ENCODE results near the gene NEMP2. TPM values are rescaled to one million over a fixed set of nuclear protein-coding genes. Genes with fewer than 3 reads are reported as not detected.

Gene NEMP2
- total RNA-seq, 6 donors from 2014 or later = 2.6 to 7.4 (median 4.3) TPM

DNA sequence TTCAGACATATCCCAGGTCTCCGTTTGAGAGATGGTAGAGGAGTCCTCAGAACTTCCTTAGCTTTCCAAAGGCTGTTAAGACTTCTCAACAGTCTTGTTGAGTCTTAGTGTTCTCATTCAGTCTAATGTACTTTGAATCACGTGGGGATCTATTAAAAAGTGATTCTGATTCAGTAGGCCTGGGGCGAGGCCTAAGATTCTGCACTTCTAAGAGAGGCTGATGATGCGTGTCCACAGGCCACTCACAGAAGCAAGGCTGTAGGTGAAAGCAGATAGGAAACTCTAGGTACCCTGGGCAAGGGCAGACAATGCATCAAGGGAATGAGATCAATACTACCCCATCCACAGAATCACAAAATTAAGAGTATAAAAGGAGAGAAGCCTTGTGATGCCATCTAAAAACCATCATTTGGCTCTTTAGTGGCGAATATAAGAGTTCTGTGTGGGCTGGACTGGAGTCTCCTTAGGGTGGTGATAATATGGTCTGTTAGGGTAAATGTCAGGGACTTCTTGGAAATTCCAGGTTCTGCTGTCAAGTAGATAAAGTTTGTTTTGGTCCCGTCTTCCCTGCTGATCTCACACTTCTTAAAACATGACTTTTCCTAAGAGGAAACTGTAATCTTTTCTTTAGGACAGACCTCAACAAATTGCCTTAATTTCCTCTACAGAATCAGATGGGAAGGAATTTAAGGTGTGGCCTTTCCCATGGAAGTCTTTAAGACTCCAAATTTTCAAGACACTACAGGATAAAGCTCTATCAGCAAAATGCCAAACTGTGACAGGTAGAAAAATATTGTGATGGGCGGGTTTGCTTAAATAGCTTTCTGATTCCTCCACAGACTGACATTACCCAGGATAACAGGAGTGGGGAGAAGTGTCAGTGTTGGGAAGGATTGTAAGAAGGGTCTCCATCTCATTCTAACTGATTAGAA is 45.7 kb upstream of the NEMP2 start:
- WGBS, 2 donors = 87 to 90% methylated on average over 7 of the region's 7 CpGs

DNA sequence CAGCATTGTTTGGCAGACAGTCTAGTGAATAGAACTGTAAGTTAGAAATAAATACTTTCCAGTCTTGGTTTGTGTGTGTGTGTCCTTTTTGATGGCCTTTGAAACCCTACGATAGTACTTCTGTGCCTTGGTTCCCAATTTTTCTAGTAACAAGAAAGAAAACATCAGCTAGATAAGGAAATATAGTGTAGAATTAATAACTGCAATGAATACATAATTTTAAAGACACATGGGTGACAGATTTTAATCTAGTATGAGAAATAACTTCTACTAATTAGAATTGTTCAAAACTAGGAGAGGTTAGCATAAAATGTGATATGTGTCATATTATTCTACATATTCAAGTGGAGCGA is 44.5 kb upstream of the NEMP2 start:
- no peak for DNase-seq

More for the DNA sequence above, 45.7 kb upstream of the NEMP2 start:
- Histone ChIP-seq H3K9me3 (no peaks in the 10 kb centered on the region), H3K36me3 (no peaks in the 10 kb centered on the region), H3K27ac (no peak overlapping the region), H3K27me3 (no peaks in the 10 kb centered on the region), H3K4me1 (peaks cover 5 to 17% (median 14%) of the 10 kb centered on the region in 4 donors), H3K4me3 (no peak overlapping the region)
- no peak for DNase-seq
- TF ChIP-seq, protein P1, sequence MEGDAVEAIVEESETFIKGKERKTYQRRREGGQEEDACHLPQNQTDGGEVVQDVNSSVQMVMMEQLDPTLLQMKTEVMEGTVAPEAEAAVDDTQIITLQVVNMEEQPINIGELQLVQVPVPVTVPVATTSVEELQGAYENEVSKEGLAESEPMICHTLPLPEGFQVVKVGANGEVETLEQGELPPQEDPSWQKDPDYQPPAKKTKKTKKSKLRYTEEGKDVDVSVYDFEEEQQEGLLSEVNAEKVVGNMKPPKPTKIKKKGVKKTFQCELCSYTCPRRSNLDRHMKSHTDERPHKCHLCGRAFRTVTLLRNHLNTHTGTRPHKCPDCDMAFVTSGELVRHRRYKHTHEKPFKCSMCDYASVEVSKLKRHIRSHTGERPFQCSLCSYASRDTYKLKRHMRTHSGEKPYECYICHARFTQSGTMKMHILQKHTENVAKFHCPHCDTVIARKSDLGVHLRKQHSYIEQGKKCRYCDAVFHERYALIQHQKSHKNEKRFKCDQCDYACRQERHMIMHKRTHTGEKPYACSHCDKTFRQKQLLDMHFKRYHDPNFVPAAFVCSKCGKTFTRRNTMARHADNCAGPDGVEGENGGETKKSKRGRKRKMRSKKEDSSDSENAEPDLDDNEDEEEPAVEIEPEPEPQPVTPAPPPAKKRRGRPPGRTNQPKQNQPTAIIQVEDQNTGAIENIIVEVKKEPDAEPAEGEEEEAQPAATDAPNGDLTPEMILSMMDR (IDR thresholded peaks at IDR 0.05) = no peak
- TF ChIP-seq EP300 (IDR thresholded peaks at IDR 0.05) (no peak), POLR2AphosphoS5 (IDR thresholded peaks at IDR 0.05) (no peak), POLR2A (IDR thresholded peaks at IDR 0.05) (no peak)
- no peak for ATAC-seq (ENCODE audit: low FRiP score in 2 of 2)

DNA sequence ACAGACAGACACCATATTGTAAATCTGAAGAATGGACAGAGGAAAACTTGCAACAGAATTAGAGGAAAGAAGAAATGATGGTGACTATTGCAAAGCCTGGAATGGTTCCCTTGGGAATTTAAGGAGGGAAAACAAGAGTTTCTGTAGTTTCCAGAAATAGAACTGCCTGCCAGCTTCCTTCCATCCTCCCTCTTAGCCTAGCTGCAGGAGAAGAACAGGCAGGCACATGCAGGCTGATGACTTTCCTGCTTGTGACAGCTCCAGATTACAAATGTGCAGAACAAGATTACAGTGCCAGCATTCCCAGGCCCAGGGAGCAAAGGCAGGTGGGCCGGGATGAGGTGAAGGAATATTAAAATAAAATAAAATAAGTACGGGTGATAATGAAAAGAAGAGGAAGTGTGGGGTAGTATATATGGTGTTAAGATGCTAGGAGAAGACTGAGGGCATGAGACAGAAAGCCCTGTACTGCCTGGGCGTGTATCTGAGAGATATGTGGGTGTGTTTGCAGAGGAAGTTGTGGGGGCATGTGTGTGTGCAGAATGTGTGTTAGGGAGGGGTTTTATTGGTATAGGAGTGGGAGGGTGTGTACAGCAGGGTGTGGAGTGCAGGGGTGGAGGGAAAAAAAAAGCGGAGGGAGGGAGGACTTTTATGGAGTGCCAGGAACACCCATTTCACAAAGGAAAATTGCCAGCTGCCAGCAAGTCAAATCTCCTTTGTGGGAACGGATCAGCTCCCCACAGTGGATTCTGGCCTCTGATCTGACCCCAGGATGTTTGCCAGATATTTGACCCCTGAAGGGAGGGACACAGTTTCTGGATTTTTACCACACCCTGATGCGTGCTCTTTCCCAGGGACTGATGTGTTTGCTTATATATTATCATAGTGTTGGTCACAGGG is 43.9 kb upstream of the NEMP2 start:
- Histone ChIP-seq H3K27me3 (no peaks in the 10 kb centered on the region), H3K36me3 (no peaks in the 10 kb centered on the region), H3K4me1 (peaks cover 5 to 17% (median 14%) of the 10 kb centered on the region in 4 donors), H3K9me3 (no peaks in the 10 kb centered on the region), H3K27ac (peak overlapping the region in 3 of 4 donors; percentile 1 to 42 (median 10)), H3K4me3 (no peak overlapping the region)
- DNase-seq (no peak), ATAC-seq (ENCODE audit: low FRiP score in 2 of 2) (peak; percentile 36 to 81)
- TF ChIP-seq POLR2AphosphoS5 (IDR thresholded peaks at IDR 0.05) (peak in 1 of 2 donors; percentile 50), EP300 (IDR thresholded peaks at IDR 0.05) (no peak), POLR2A (IDR thresholded peaks at IDR 0.05) (no peak)
- TF ChIP-seq, protein P1 (IDR thresholded peaks at IDR 0.05) = no peak
- 4 to 17% methylated on average over 6 of the region's 6 CpGs for WGBS, 2 donors

More for the DNA sequence above, 44.5 kb upstream of the NEMP2 start:
- no peaks in the 10 kb centered on the region for H3K27me3 ChIP-seq
- TF ChIP-seq, protein P1 (IDR thresholded peaks at IDR 0.05) = no peak
- TF ChIP-seq POLR2AphosphoS5 (IDR thresholded peaks at IDR 0.05) (no peak), POLR2A (IDR thresholded peaks at IDR 0.05) (no peak), EP300 (IDR thresholded peaks at IDR 0.05) (no peak)
- no peaks in the 10 kb centered on the region for H3K36me3 ChIP-seq
- peaks cover 5 to 17% (median 14%) of the 10 kb centered on the region in 4 donors for H3K4me1 ChIP-seq
- WGBS, 2 donors = 55 to 62% methylated on average over 2 of the region's 2 CpGs
- peak in 1 of 2 donors; percentile 43 for ATAC-seq (ENCODE audit: low FRiP score in 2 of 2)
- H3K27ac ChIP-seq = peak overlapping the region in 2 of 4 donors; percentile 1 to 21
- H3K9me3 ChIP-seq = no peaks in the 10 kb centered on the region
- no peak overlapping the region for H3K4me3 ChIP-seq

DNA sequence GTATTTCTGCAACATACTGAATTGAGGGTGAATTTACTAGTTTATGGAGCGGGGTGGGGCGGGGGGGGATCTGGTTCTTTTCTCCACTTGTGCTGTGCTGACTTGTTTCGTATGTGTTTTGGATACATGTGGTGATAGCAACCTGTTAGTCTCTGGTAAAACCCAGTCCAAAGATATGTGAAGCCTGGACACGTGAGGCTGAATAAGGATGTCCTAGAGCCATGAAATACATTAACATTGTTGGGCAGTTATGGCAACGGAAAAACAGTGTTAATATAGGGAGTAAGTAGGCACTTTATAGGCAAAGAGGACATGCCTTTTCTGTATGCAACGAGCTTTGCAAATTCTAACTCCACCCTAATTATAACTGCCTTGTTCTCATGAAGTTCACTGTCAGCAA is 42.1 kb upstream of the NEMP2 start:
- 79 to 91% methylated on average over 6 of the region's 6 CpGs for WGBS, 2 donors
- Histone ChIP-seq H3K4me1 (peaks cover 5 to 17% (median 14%) of the 10 kb centered on the region in 4 donors), H3K36me3 (no peaks in the 10 kb centered on the region), H3K27ac (no peak overlapping the region), H3K9me3 (no peaks in the 10 kb centered on the region), H3K4me3 (no peak overlapping the region), H3K27me3 (no peaks in the 10 kb centered on the region)
- DNase-seq (no peak), ATAC-seq (ENCODE audit: low FRiP score in 2 of 2) (no peak)
- TF ChIP-seq EP300 (IDR thresholded peaks at IDR 0.05) (no peak), POLR2A (IDR thresholded peaks at IDR 0.05) (no peak), POLR2AphosphoS5 (IDR thresholded peaks at IDR 0.05) (no peak)
- TF ChIP-seq, protein P1 (IDR thresholded peaks at IDR 0.05) = no peak
